Stimulated activated CD8-positive, alpha-beta memory T cell treated with anti-CD3 and anti-CD28 coated beads, Interleukin-15, amount 100 ng/mL, for 4 hours (primary cell): Measurements from ENCODE around the gene PSME3.
"Not testable (repeated sequence)": the region's sequence is repeated elsewhere in the genome, so short reads cannot be mapped to it uniquely, and the experiment has no call there.

Source experiments
- DNase-seq, 2 donors: peaks; one replicate each; pipeline ENCODE4 v3.0.0-alpha.2; 2020; ENCODE audit warnings: low read depth in 2 of 2

The PSME3 gene

DNA sequence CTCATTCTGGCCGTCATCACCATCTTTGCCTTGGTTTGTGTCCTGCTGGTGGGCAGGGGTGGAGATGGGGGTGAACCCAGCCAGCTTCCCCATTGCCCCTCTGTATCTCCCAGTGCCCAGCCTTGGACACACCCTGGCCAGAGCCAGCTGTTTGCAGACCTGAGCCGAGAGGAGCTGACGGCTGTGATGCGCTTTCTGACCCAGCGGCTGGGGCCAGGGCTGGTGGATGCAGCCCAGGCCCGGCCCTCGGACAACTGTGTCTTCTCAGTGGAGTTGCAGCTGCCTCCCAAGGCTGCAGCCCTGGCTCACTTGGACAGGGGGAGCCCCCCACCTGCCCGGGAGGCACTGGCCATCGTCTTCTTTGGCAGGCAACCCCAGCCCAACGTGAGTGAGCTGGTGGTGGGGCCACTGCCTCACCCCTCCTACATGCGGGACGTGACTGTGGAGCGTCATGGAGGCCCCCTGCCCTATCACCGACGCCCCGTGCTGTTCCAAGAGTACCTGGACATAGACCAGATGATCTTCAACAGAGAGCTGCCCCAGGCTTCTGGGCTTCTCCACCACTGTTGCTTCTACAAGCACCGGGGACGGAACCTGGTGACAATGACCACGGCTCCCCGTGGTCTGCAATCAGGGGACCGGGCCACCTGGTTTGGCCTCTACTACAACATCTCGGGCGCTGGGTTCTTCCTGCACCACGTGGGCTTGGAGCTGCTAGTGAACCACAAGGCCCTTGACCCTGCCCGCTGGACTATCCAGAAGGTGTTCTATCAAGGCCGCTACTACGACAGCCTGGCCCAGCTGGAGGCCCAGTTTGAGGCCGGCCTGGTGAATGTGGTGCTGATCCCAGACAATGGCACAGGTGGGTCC lies 18.4 kb downstream of the PSME3 start:
- DNase-seq: not testable (repeated sequence)

DNA sequence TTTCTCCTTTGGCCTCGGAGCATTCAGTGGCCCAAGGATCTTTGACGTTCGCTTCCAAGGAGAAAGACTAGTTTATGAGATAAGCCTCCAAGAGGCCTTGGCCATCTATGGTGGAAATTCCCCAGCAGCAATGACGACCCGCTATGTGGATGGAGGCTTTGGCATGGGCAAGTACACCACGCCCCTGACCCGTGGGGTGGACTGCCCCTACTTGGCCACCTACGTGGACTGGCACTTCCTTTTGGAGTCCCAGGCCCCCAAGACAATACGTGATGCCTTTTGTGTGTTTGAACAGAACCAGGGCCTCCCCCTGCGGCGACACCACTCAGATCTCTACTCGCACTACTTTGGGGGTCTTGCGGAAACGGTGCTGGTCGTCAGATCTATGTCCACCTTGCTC lies 19.2 kb downstream of the PSME3 start:
- no peak for DNase-seq

DNA sequence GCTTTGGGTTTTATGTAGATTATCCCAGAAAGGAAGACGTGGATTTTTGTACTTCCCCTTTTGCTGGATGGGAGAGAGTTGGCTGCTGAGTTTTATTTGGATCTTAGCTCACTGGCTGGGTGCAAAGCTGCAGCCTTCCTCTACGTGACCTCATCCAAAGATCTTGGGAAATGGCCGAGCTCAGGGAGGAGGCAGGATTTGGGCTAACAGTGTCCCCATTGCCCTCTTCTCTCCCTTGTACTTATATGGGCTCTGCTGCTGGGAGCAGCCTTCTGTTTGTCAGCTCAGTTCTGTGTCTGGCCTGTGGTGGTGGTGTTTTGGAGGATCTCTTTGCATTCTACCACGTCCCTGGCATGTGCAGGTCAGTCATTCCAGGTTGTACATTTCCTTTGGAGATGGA lies 19.8 kb downstream of the PSME3 start:
- no peak for DNase-seq

DNA sequence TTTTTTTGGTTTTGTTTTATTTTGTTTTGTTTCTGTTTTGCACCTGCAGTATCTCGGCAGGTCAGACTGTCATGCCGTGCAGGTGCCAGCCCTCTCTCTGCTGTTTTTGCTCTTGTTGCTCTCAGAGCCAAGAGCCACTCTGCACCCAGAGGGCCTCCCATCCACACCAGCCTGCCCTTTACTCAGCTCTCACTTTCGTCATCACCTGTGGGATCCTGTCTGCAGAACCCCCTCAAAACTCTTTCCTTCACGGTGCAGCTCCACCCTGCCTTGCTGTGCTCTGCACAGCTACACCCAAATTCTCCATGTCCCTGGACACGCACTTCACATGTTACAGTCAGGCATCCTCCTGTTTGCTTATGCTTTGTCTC lies 20.4 kb downstream of the PSME3 start:
- DNase-seq: no peak

DNA sequence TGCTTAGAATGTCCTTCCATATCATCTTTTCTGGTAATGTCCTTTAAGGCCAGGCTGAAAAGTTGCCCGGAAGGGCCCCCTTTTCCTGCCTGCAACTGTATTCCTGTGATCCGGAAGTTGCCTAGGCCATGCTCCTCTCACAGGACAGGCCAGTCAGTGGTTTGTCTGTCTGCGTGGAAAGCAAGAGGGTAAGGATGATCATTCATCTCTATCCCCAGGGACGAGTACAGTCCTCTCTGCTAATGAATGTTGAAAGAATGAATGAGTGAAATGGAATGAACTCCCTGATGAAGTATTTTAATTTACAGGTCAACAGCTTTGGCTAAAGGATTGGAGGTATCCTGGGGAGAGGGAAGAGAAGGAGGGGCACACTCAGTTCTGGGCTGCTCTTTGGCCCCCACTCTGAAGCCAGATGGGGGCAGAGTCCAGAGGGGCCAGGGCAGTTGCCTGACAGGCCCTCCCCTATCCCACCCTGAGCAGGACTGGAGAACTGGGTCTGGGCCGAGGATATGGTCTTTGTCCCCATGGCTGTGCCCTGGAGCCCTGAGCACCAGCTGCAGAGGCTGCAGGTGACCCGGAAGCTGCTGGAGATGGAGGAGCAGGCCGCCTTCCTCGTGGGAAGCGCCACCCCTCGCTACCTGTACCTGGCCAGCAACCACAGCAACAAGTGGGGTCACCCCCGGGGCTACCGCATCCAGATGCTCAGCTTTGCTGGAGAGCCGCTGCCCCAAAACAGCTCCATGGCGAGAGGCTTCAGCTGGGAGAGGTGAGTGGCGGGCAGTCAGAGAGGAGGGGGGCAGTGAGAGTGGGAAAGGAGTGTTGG lies 21.0 kb downstream of the PSME3 start:
- no peak for DNase-seq

DNA sequence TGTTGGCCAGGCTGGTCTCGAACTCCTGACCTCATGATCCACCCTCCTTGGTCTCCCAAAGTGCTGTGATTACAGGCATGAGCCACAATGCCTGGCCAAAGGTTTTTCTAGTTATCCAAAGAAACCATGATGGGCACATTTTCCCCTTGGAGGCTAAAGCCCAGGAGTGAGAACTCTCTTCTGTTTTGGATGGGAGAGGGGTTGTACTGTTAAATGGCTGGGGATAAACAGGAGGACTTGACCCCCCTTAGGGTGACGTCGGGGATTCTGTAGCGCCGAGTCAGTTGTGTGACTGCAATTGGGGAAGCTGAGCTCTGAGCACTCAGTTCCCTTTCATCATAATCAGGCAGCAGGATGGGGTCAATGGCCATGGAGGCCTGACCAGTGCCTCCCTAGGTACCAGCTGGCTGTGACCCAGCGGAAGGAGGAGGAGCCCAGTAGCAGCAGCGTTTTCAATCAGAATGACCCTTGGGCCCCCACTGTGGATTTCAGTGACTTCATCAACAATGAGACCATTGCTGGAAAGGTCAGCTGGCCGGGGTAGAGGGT lies 21.9 kb downstream of the PSME3 start:
- DNase-seq: no peak

DNA sequence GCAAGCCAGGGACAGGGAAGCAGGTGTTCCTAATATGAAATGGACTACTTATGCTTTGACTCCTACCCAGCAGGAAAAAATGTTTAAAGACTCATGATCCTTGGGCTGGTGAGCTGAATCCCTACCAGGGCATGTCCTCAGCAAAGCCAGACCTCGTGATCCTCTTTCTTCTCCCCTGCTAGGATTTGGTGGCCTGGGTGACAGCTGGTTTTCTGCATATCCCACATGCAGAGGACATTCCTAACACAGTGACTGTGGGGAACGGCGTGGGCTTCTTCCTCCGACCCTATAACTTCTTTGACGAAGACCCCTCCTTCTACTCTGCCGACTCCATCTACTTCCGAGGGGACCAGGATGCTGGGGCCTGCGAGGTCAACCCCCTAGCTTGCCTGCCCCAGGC lies 22.9 kb downstream of the PSME3 start:
- not testable (repeated sequence) for DNase-seq

DNA sequence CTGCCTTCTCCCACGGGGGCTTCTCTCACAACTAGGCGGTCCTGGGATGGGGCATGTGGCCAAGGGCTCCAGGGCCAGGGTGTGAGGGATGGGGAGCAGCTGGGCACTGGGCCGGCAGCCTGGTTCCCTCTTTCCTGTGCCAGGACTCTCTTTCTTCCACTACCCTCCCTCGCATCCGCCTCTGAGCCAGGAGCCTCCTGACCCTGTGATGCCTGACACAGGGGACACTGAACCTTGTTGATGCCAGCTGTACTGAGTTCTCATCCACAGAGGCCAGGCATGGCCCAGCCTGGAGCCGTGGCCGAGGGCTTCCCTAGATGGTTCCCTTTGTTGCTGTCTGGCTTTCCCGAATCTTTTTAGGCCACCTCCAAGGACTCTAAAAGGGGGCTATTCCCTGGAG lies 23.3 kb downstream of the PSME3 start:
- DNase-seq: not testable (repeated sequence)

DNA sequence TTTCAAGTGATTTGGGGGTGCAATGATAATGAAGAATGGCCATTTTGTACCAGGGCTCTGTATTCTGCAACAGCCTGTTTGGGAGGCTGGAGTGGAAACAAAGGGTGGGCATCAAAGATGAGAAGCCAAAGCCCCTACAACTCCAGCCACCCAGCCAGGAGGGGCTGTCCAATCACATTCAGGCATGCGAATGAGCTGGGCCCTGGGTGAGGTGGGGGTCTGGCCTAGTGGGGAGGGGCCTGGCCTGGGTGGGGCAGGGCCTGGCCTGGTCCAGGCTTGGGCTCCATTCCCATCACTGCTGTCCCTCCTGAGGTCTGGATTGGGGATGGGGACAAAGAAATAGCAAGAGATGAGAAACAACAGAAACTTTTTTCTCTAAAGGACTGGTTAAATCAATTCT lies 24.2 kb downstream of the PSME3 start:
- no peak for DNase-seq

DNA sequence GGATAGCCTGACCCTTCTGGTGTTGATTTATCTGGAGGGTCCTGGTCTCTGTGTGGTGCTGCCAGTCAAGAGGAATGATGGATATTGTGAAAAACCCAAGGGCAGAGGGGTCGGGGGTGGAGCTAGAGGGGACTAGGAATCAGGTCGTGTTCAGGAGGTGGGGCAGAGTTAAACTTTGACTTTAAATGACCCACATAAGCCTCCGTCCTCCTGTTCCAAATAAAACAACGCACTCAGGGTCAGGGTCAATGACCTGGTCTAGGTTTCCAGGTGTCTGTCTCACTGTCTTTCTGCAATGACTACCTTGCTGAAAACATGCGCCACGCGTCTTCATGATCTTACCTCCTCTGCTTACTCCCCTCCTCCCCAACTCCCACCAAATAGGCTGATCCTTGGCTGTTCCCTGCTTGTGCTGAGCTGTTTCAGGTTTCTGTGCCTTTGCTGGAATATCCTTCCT lies 32.5 kb downstream of the PSME3 start:
- DNase-seq: no peak

DNA sequence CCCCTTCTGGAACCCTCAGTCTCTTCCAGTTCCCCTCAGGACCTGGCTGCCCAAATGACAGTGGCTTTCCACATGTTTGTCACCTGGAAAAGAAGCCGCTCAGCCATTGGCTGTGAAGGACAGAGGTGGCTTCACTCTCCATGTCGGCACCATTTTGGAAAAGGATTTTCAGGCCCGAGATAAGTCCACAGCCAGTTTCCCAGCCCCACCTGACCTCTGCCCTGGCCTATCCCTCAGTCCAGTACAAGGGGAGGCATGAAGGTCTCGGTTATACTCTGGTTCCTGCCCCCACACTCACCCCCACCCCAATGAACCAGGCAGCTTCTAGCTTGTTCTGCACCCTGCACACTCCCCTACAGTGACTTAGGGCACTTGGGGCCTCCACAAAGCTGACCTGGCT lies 33.0 kb downstream of the PSME3 start:
- DNase-seq: no peak

DNA sequence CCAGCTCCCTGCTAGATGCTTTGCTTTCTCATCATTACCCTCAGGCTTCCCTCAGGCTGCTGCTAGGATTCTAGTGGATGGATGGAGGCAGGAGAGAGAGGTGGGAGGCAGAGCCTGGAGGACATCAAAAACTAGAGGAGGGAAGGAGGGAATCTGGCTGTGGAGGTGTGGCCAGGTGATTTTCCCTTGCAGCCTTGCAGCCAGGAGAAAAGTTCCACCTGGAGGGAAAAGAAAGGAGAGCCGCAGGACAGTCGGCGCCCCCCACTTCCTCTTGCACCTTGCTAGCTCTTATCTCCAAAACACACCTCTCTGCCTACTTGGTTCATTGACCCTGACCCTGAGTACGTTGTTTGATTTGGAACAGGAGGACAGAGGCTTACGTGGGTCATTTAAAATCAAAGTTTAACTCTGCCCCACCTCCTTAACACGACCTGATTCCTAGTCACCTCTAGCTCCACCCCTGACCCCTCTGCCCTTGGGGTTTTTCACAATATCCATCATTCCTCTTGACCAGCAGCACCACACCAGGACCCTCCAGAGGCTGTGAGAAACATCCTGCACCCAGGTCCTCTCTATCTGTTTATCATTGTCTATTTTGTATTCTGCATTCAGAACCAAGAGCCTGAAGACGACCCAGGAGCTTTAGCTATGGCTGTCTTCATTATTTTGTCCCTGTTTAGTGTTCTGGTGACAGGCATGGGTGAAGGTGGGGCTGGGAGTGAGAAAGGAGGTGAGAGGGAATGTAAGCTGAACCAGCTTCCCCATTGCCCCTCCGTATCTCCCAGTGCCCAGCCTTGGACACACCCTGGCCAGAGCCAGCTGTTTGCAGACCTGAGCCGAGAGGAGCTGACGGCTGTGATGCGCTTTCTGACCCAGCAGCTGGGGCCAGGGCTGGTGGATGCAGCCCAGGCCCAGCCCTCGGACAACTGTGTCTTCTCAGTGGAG lies 33.7 kb downstream of the PSME3 start:
- DNase-seq: no peak

DNA sequence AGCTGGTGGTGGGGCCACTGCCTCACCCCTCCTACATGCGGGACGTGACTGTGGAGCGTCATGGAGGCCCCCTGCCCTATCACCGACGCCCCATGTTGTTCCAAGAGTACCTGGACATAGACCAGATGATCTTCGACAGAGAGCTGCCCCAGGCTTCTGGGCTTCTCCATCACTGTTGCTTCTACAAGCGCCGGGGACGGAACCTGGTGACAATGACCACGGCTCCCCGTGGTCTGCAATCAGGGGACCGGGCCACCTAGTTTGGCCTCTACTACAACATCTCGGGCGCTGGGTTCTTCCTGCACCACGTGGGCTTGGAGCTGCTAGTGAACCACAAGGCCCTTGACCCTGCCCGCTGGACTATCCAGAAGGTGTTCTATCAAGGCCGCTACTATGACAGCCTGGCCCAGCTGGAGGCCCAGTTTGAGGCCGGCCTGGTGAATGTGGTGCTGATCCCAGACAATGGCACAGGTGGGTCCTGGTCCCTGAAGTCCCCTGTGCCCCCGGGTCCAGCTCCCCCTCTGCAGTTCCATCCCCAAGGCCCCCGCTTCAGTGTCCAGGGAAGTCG lies 34.6 kb downstream of the PSME3 start:
- DNase-seq: not testable (repeated sequence)

DNA sequence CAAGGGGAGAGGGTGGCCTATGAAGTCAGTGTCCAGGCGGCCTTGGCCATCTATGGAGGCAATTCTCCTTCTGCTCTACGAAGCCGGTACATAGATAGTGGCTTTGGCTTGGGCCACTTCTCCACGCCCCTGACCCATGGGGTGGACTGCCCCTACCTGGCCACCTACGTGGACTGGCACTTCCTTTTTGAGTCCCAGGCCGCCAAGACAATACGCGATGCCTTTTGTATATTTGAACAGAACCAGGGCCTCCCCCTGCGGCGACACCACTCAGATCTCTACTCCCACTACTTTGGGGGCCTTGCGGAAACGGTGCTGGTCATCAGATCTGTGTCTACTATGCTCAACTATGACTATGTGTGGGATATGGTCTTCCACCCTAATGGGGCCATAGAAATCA lies 35.1 kb downstream of the PSME3 start:
- no peak for DNase-seq

DNA sequence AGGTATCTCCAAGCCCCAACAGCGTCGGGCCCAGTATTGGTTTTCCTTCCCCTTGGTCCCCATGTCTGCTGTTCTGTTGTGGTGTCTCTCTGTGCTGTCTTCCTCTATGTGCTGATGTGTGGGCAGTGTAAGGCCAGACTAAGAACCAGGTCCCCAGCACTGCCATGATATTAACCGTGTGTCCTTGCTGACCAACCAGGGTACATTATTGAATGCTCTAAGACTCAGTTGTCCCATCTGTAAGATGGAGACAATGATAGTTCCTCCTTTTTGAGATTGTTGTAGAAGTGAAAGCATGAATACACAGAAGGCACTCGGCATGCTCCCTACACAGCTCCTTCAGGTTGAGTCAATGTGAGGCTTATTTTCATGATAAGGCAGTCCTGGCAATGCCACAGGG lies 38.5 kb downstream of the PSME3 start:
- DNase-seq: no peak

DNA sequence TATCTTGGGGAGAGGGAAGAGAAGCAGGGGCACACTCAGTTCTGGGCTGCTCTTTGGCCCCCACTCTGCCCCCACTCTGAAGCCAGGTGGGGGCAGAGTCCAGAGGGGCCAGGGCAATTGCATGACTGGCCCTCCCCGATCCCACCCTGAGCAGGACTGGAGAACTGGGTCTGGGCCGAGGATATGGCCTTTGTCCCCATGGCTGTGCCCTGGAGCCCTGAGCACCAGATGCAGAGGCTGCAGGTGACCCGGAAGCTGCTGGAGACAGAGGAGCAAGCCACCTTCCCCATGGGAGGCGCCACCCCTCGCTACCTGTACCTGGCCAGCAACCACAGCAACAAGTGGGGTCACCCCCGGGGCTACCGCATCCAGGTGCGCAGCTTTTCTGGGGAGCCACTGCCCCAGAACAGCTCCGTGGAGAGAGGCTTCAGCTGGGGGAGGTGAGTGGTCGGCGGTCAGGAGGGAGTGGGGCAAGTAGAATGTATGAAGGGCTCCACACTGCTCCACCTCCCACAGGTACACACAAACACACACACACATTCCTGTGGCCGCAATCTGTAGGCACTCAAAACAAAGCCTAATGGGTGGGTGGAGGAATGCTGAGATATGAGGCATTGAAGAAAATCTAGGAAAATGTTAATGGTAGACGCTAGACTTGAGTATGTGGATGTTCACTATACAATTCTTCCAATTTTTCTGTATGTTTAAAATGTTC lies 39.2 kb downstream of the PSME3 start:
- no peak for DNase-seq

DNA sequence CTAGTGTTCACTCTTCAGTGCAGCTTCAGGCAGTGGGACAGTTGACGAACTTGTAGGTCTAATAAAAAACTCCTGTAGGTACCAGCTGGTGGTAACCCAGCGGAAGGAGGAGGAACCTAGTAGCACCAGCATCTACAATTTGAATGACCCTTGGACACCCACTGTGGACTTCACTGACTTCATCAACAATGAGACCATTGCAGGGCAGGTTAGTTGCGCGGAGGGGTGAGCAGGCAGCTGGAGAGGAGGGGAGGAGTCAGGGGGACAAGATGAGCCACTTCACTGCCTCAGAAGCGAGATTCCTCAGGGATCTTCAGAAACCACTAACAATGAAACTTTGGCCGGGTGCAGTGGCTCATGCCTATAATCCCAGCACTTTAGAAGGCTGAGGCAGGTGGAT lies 40.1 kb downstream of the PSME3 start:
- no peak for DNase-seq

DNA sequence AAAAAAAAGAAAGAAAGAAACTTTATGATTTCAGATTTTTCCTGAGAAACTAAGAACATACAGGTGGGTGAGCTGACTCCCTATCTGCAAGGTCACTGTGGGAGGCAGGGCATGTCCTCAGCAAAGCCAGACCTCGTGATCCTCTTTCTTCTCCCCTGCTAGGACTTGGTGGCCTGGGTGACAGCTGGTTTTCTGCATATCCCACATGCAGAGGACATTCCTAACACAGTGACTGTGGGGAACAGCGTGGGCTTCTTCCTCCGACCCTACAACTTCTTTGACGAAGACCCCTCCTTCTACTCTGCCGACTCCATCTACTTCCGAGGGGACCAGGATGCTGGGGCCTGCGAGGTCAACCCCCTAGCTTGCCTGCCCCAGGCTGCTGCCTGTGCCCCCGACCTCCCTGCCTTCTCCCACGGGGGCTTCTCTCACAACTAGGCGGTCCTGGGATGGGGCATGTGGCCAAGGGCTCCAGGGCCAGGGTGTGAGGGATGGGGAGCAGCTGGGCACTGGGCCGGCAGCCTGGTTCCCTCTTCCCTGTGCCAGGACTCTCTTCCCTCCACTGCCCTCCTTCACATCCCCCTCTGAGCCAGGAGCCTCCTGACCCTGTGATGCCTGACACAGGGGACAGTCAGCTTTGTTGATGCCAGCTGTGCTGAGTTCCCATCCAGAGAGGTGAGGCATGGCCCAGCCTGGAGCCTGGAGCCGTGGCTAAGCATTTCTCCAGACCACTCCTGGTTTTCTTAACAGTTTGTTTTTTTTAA lies 40.9 kb downstream of the PSME3 start:
- not testable (repeated sequence) for DNase-seq

DNA sequence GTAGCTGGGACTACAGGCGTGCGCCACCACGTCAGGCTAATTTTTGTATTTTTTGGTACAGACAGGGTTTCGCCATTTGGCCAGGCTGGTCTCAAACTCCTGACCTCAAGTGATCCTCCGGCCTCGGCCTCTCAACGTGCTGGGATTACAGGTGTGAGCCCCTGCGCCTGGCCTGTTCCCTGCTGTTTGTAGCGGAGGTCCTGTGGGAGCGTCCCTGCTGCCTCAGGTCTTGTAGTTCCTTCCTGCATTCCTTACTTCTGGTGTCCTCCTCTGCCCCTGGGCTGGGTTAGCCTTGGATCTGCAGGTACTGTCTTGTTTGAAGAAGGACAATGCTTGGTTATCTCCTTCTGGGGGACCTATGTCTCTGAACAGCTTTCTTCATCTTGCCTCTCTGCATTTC lies 43.8 kb downstream of the PSME3 start:
- DNase-seq: no peak
